Stimulated activated effector memory CD8-positive, alpha-beta T cell treated with anti-CD3 and anti-CD28 coated beads, Interleukin-12 subunit alpha, Interleukin-12 subunit beta, amount 100 ng/mL, for 72 hours (primary cell): ENCODE data around the gene EXOC6.
"Not testable (repeated sequence)": the region's sequence is repeated elsewhere in the genome, so short reads cannot be mapped to it uniquely, and the experiment has no call there.

ENCODE experiments used
- ATAC-seq: fragments of 150-1000 bp; cut with Tn5 transposase; 2 replicates; pipeline ENCODE4 v1.10.0; 2021
- DNase-seq, 2 donors: peaks; one replicate each; pipeline ENCODE4 v3.0.0; 2021 to 2022; ENCODE audit warnings: low spot score in 2 of 2
- H3K27ac Mint-ChIP-seq: one replicate; pipeline ENCODE4 v1.8.0; 2022; ENCODE audit warnings: mild to moderate bottlenecking, mixed read lengths
- H3K36me3 Mint-ChIP-seq: one replicate; pipeline ENCODE4 v1.8.0; 2022; ENCODE audit warnings: mild to moderate bottlenecking, mixed read lengths
- H3K4me1 Mint-ChIP-seq: one replicate; pipeline ENCODE4 v1.8.0; 2022; ENCODE audit warnings: mixed read lengths
- H3K4me3 Mint-ChIP-seq: one replicate; pipeline ENCODE4 v1.8.0; 2022; ENCODE audit warnings: mild to moderate bottlenecking, mixed read lengths
- H3K9me3 Mint-ChIP-seq: one replicate; pipeline ENCODE4 v1.8.0; 2022; ENCODE audit warnings: mixed read lengths

EXOC6 gene

DNA sequence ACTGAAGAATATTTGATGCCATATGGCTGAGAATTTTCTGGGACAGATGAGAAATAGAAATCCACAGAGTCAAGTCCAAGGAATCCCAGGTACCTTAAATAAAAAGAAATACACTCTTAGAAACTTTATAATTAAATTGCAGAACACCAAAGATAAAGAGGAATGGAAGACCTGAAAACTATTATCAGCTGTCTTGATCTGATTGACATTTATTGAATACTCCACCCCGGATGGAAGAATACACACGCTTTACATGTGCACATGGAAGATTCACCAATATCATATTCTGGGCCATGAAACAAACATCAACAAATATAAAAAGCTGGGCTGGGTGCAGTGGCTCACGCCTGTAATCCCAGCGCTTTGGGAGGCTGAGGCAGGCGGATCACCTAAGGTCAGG, 81.6 kb downstream of the EXOC6 start:
- Mint-ChIP-seq H3K36me3 (peaks cover 18% of the 10 kb centered on the region), H3K4me3 (no peak overlapping the region), H3K27ac (no peak overlapping the region), H3K9me3 (no peaks in the 10 kb centered on the region), H3K4me1 (no peaks in the 10 kb centered on the region)
- no peak for ATAC-seq
- DNase-seq = no peak

- no peak overlapping the region for H3K27ac Mint-ChIP-seq
- H3K4me1 Mint-ChIP-seq = no peaks in the 10 kb centered on the region
- no peak for DNase-seq
- no peak for ATAC-seq
- H3K4me3 Mint-ChIP-seq = no peak overlapping the region
- H3K9me3 Mint-ChIP-seq = no peaks in the 10 kb centered on the region
- H3K36me3 Mint-ChIP-seq = peaks cover 18% of the 10 kb centered on the region
Measured at GRCh38 chr10:92931597-92931996, 83.3 kb downstream of the EXOC6 start.

GRCh38 chr10:92937876-92938275, 89.6 kb downstream of the EXOC6 start:
- no peaks in the 10 kb centered on the region for H3K9me3 Mint-ChIP-seq
- no peak overlapping the region for H3K27ac Mint-ChIP-seq
- no peaks in the 10 kb centered on the region for H3K4me1 Mint-ChIP-seq
- DNase-seq (no peak), ATAC-seq (no peak)
- no peak overlapping the region for H3K4me3 Mint-ChIP-seq
- H3K36me3 Mint-ChIP-seq = no peaks in the 10 kb centered on the region

DNA sequence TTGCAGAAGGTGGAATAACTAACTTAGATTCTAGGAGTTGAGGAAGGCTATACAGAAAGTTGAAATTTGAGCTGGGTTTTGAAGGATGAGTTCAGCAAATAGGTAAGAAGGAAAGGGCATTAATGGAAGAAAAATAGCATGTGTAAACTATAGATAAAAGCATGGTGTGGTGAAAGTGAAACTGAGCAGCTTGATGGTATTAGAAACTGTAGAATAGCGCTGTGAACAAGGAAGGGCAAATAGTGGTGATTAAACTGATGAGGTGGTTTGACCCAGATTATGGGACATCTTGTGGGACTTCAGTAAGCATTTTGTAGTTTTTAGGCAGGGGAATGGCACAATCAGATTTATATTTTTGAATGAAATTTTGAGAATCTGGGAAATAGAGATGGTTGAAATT, 90.5 kb downstream of the EXOC6 start:
- Mint-ChIP-seq H3K27ac (no peak overlapping the region), H3K4me3 (no peak overlapping the region), H3K36me3 (no peaks in the 10 kb centered on the region), H3K9me3 (no peaks in the 10 kb centered on the region), H3K4me1 (no peaks in the 10 kb centered on the region)
- ATAC-seq (no peak), DNase-seq (no peak)

DNA sequence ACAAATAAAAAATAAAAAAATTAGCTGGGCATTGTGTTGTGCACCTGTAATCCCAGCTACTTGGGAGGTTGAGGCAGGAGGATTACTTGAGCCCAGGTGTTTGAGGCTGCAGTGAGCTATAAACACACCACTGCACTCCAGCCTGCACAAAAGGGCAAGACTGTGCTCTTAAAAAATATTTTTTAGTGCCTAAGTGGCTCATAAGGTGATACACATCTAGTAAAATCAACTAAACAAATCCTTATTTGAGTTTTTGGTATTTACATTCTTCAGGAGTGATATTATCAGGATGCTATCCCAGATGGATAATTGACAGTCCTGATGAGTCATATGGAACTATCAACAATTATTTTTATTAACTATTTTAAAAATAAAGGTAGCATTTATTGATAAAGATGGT, 93.9 kb downstream of the EXOC6 start:
- Mint-ChIP-seq H3K27ac (no peak overlapping the region), H3K4me1 (no peaks in the 10 kb centered on the region), H3K4me3 (no peak overlapping the region), H3K9me3 (no peaks in the 10 kb centered on the region), H3K36me3 (peaks cover 10% of the 10 kb centered on the region)
- DNase-seq (no peak), ATAC-seq (no peak)

DNA sequence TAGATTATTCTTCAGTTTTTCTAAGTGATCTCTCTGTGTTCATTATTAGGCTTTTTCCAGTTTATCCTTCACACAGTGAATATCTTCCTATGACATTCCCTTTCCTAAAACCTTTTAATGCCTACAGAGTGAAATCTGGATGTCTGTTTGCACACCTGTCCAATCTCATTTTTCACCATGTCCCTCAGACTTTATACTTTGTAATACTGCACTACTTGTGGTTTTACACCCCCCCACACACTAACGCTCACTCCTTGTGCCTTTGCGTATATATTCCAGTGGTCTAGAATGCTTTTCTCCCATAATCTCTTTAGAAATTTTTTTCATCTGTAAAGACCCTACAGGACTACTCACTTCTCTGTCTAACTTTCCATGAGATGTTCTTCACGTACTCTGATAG, 98.2 kb downstream of the EXOC6 start:
- no peaks in the 10 kb centered on the region for H3K4me1 Mint-ChIP-seq
- H3K9me3 Mint-ChIP-seq = no peaks in the 10 kb centered on the region
- H3K27ac Mint-ChIP-seq = no peak overlapping the region
- no peak for ATAC-seq
- DNase-seq = no peak
- H3K4me3 Mint-ChIP-seq = no peak overlapping the region
- peaks cover 17% of the 10 kb centered on the region for H3K36me3 Mint-ChIP-seq

DNA sequence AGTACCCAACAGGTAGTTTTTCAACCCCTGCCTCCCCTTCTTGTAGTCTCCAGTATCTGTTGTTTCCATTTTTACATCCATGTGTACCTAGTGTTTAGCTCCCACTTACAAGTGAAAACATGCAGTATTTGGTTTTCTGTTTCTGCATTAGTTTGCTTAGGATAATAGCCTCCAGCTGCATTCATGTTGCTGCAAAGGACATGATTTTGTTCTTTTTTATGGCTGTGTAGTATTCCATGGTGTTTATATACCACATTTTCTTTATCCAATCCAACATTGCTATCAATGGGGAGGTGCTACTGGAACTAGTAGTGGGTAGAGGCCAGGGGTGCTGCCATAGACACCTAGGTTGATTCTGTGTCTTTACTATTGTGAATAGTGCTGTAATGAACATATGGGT, 104.3 kb downstream of the EXOC6 start:
- H3K4me3 Mint-ChIP-seq, H3K36me3 Mint-ChIP-seq, ATAC-seq, H3K27ac Mint-ChIP-seq, DNase-seq, H3K9me3 Mint-ChIP-seq, H3K4me1 Mint-ChIP-seq: not testable (repeated sequence)

GRCh38 chr10:92957223-92958010, 109.1 kb downstream of the EXOC6 start:
- Mint-ChIP-seq H3K27ac (no peak overlapping the region), H3K4me1 (no peaks in the 10 kb centered on the region), H3K36me3 (no peaks in the 10 kb centered on the region), H3K9me3 (no peaks in the 10 kb centered on the region), H3K4me3 (no peak overlapping the region)
- ATAC-seq (no peak), DNase-seq (no peak)

GRCh38 chr10:92961638-92962037, 113.3 kb downstream of the EXOC6 start:
- no peak overlapping the region for H3K4me3 Mint-ChIP-seq
- no peaks in the 10 kb centered on the region for H3K4me1 Mint-ChIP-seq
- H3K36me3 Mint-ChIP-seq = no peaks in the 10 kb centered on the region
- DNase-seq = no peak
- H3K9me3 Mint-ChIP-seq = no peaks in the 10 kb centered on the region
- H3K27ac Mint-ChIP-seq = no peak overlapping the region
- ATAC-seq = no peak

- Mint-ChIP-seq H3K4me3 (no peak overlapping the region), H3K27ac (no peak overlapping the region), H3K4me1 (no peaks in the 10 kb centered on the region), H3K9me3 (no peaks in the 10 kb centered on the region), H3K36me3 (no peaks in the 10 kb centered on the region)
- no peak for DNase-seq
- no peak for ATAC-seq
Measured at GRCh38 chr10:92965314-92965713, 117.0 kb downstream of the EXOC6 start.

GRCh38 chr10:92967641-92968040, 119.3 kb downstream of the EXOC6 start:
- H3K27ac Mint-ChIP-seq = no peak overlapping the region
- H3K4me3 Mint-ChIP-seq = no peak overlapping the region
- no peaks in the 10 kb centered on the region for H3K9me3 Mint-ChIP-seq
- H3K4me1 Mint-ChIP-seq = peaks cover 8% of the 10 kb centered on the region
- H3K36me3 Mint-ChIP-seq = peaks cover 6% of the 10 kb centered on the region
- ATAC-seq (no peak), DNase-seq (no peak)

- Mint-ChIP-seq H3K27ac (no peak overlapping the region), H3K36me3 (peaks cover 13% of the 10 kb centered on the region), H3K4me1 (peaks cover 8% of the 10 kb centered on the region), H3K9me3 (no peaks in the 10 kb centered on the region), H3K4me3 (no peak overlapping the region)
- ATAC-seq (no peak), DNase-seq (no peak)
Measured at GRCh38 chr10:92969151-92969550, 120.8 kb downstream of the EXOC6 start.

DNA sequence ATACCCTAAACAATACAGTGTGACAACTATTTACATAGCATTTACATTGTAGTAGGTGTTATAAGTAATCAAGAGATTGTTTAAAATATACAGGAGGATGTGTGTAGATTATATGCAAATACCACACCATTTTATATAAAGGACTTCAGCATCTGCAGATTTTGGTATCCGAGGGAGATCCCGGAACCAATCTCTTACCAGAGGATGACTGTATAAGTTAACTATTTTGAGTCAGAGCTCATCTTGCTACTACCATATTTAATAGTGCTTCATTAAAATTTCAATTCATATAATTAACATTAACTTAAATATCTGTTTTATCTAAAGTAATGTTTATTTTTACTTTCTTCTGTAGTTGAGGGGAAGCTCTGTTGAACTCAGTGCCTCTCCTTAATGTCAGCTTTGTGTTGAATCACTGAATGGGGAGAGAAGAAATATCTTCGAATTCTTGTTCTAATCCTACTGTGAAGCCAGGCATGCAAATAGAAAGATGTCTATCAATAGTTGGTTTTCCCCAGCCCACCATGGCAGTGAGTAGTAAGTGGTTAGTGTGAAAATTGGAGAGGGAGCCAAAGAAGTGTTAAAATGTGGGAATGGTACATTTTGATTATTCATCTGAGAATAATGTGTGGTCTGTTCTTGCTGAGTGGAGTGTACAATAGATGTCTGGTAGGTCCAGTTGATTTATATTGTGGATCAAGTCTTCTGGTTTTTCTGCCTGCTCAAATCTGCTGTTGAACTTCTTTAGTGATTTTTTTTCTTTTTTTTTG, 122.2 kb downstream of the EXOC6 start:
- peaks cover 13% of the 10 kb centered on the region for H3K36me3 Mint-ChIP-seq
- H3K4me3 Mint-ChIP-seq = no peak overlapping the region
- DNase-seq (no peak), ATAC-seq (no peak)
- no peak overlapping the region for H3K27ac Mint-ChIP-seq
- H3K4me1 Mint-ChIP-seq = peaks cover 8% of the 10 kb centered on the region
- H3K9me3 Mint-ChIP-seq = no peaks in the 10 kb centered on the region

GRCh38 chr10:92972066-92972870, 123.9 kb downstream of the EXOC6 start:
- peaks cover 13% of the 10 kb centered on the region for H3K36me3 Mint-ChIP-seq
- H3K4me3 Mint-ChIP-seq = no peak overlapping the region
- H3K4me1 Mint-ChIP-seq = peaks cover 8% of the 10 kb centered on the region
- DNase-seq = no peak
- no peaks in the 10 kb centered on the region for H3K9me3 Mint-ChIP-seq
- ATAC-seq = peak; percentile 21
- no peak overlapping the region for H3K27ac Mint-ChIP-seq

- H3K27ac Mint-ChIP-seq = no peak overlapping the region
- no peak overlapping the region for H3K4me3 Mint-ChIP-seq
- H3K4me1 Mint-ChIP-seq = peaks cover 8% of the 10 kb centered on the region
- peaks cover 13% of the 10 kb centered on the region for H3K36me3 Mint-ChIP-seq
- DNase-seq (no peak), ATAC-seq (no peak)
- no peaks in the 10 kb centered on the region for H3K9me3 Mint-ChIP-seq
Measured at GRCh38 chr10:92972886-92973285, 124.6 kb downstream of the EXOC6 start.
